Gastrocnemius medialis (tissue), 4 donors: ENCODE measurements around the gene APBB1IP.

ENCODE experiments used
- POLR2A ChIP-seq, 2 donors: fragments of 450-650 bp; IDR thresholded peaks; one replicate each; pipeline ENCODE4 v1.6.1; 2017; ENCODE audit warnings: antibody characterized with exemption in 2 of 2, mild to moderate bottlenecking in 2 of 2, moderate library complexity in 2 of 2
- TF ChIP-seq, protein P1 (sequence below), 5 experiments: fragments of 450-650 bp in 3 of 5; fragments of 200-600 bp in 2 of 5; sonication (generic) in 2 of 5; IDR thresholded peaks in 4 of 5; conservative IDR thresholded peaks in 1 of 5; 1 replicate in 4 of 5; 2 replicates in 1 of 5; pipeline ENCODE4 v1.5.1; 2016 to 2019; ENCODE audit warnings: antibody characterized with exemption in 5 of 5, mild to moderate bottlenecking in 3 of 5, moderate library complexity in 3 of 5

GRCh38 chr10:26485150-26485941, 47.2 kb downstream of the APBB1IP start:
- TF ChIP-seq, protein P1, sequence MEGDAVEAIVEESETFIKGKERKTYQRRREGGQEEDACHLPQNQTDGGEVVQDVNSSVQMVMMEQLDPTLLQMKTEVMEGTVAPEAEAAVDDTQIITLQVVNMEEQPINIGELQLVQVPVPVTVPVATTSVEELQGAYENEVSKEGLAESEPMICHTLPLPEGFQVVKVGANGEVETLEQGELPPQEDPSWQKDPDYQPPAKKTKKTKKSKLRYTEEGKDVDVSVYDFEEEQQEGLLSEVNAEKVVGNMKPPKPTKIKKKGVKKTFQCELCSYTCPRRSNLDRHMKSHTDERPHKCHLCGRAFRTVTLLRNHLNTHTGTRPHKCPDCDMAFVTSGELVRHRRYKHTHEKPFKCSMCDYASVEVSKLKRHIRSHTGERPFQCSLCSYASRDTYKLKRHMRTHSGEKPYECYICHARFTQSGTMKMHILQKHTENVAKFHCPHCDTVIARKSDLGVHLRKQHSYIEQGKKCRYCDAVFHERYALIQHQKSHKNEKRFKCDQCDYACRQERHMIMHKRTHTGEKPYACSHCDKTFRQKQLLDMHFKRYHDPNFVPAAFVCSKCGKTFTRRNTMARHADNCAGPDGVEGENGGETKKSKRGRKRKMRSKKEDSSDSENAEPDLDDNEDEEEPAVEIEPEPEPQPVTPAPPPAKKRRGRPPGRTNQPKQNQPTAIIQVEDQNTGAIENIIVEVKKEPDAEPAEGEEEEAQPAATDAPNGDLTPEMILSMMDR (IDR thresholded peaks at IDR 0.05 in 4 of 5, conservative IDR thresholded peaks at IDR 0.05 in 1 of 5), result no peak
- TF ChIP-seq POLR2A (IDR thresholded peaks at IDR 0.05), result no peak
